ENCODE measurements around the gene SLC26A6. TPM values are rescaled to one million over a fixed set of nuclear protein-coding genes. Genes with fewer than 3 reads are reported as not detected.

SLC26A6 gene
- total RNA-seq, 2 donors from 2014 or later, result 38.3 to 110 TPM

- Mint-ChIP-seq H3K36me3 (peaks cover 11 to 13% of the 10 kb centered on the region in 2 donors), H3K9me3 (peaks cover 0 to 3% of the 10 kb centered on the region in 2 donors), H3K27ac (peak overlapping the region; percentile 84 to 98)
- DNase-seq (ENCODE audit: low spot score in 2 of 2) (peak; percentile 92 to 96), ATAC-seq (peak; percentile 90)
These were observed 28.4 kb upstream of the SLC26A6 start for GRCh38 chr3:48663489-48664312.

GRCh38 chr3:48662753-48663488 lies 27.7 kb upstream of the SLC26A6 start, which contains the start of gene CELSR3:
Gene CELSR3 (minus strand): TSS chr3:48662886. CDS start chr3:48662634, 252 bp downstream.
- peak in 1 of 2 donors; percentile 72 for DNase-seq (ENCODE audit: low spot score in 2 of 2)
- Mint-ChIP-seq H3K9me3 (peaks cover 0 to 3% of the 10 kb centered on the region in 2 donors), H3K27ac (peak within 1 kb of the TSS; percentile 84 to 98), H3K36me3 (peaks cover 11 to 13% of the 10 kb centered on the region in 2 donors)
- peak; percentile 10 to 41 for ATAC-seq

- Mint-ChIP-seq H3K9me3 (peaks cover 0 to 3% of the 10 kb centered on the region in 2 donors), H3K27ac (peak overlapping the region in 1 of 2 donors; percentile 35)
These were observed 27.0 kb upstream of the SLC26A6 start for GRCh38 chr3:48662145-48662752.

GRCh38 chr3:48661501-48662144 lies 26.4 kb upstream of the SLC26A6 start:
- H3K36me3 Mint-ChIP-seq, result peaks cover 11 to 22% of the 10 kb centered on the region in 2 donors
- DNase-seq (ENCODE audit: low spot score in 2 of 2), result peak in 1 of 2 donors; percentile 89
- peaks cover 0 to 3% of the 10 kb centered on the region in 2 donors for H3K9me3 Mint-ChIP-seq
- ATAC-seq, result no peak
- H3K27ac Mint-ChIP-seq, result peak overlapping the region in 1 of 2 donors; percentile 35

More at GRCh38 chr3:48662145-48662752, 27.0 kb upstream of the SLC26A6 start:
- ATAC-seq (no peak), DNase-seq (ENCODE audit: low spot score in 2 of 2) (no peak)
- peaks cover 11 to 15% of the 10 kb centered on the region in 2 donors for H3K36me3 Mint-ChIP-seq

- peaks cover 0 to 3% of the 10 kb centered on the region in 2 donors for H3K9me3 Mint-ChIP-seq
- no peak overlapping the region for H3K27ac Mint-ChIP-seq
- peaks cover 11 to 23% of the 10 kb centered on the region in 2 donors for H3K36me3 Mint-ChIP-seq
- no peak for ATAC-seq
- no peak for DNase-seq (ENCODE audit: low spot score in 2 of 2)
These were observed 25.6 kb upstream of the SLC26A6 start for GRCh38 chr3:48660800-48661400.

- H3K36me3 Mint-ChIP-seq, result peaks cover 0 to 18% of the 10 kb centered on the region in 2 donors
- peak; percentile 25 to 67 for DNase-seq (ENCODE audit: low spot score in 2 of 2)
- peaks cover 0 to 3% of the 10 kb centered on the region in 2 donors for H3K9me3 Mint-ChIP-seq
- peak; percentile 0 to 19 for ATAC-seq
- peak overlapping the region in 1 of 2 donors; percentile 88 for H3K27ac Mint-ChIP-seq
These were observed 21.6 kb upstream of the SLC26A6 start for GRCh38 chr3:48656841-48657281.

- peak; percentile 80 to 83 for ATAC-seq
- Mint-ChIP-seq H3K9me3 (peaks cover 0 to 3% of the 10 kb centered on the region in 2 donors), H3K36me3 (peaks cover 0 to 18% of the 10 kb centered on the region in 2 donors), H3K27ac (peak overlapping the region in 1 of 2 donors; percentile 88)
- DNase-seq (ENCODE audit: low spot score in 2 of 2), result peak; percentile 86 to 88
These were observed 21.0 kb upstream of the SLC26A6 start for GRCh38 chr3:48656061-48656840.

GRCh38 chr3:48655606-48656005 lies 20.3 kb upstream of the SLC26A6 start:
- Mint-ChIP-seq H3K36me3 (peaks cover 0 to 18% of the 10 kb centered on the region in 2 donors), H3K9me3 (peaks cover 0 to 3% of the 10 kb centered on the region in 2 donors), H3K27ac (peak overlapping the region; percentile 22 to 88)
- DNase-seq (ENCODE audit: low spot score in 2 of 2), result peak in 1 of 2 donors; percentile 45
- peak; percentile 19 to 41 for ATAC-seq

GRCh38 chr3:48655063-48655462 lies 19.8 kb upstream of the SLC26A6 start:
- ATAC-seq (no peak), DNase-seq (ENCODE audit: low spot score in 2 of 2) (no peak)
- Mint-ChIP-seq H3K27ac (peak overlapping the region; percentile 22 to 88), H3K36me3 (peaks cover 0 to 15% of the 10 kb centered on the region in 2 donors), H3K9me3 (peaks cover 0 to 3% of the 10 kb centered on the region in 2 donors)

- ATAC-seq (no peak), DNase-seq (ENCODE audit: low spot score in 2 of 2) (no peak)
- no peak overlapping the region for H3K27ac Mint-ChIP-seq
- H3K9me3 Mint-ChIP-seq, result no peaks in the 10 kb centered on the region
- H3K36me3 Mint-ChIP-seq, result peaks cover 0 to 10% of the 10 kb centered on the region in 2 donors
These were observed 17.9 kb upstream of the SLC26A6 start for GRCh38 chr3:48652923-48653715.

- Mint-ChIP-seq H3K9me3 (no peaks in the 10 kb centered on the region), H3K36me3 (peaks cover 0 to 3% of the 10 kb centered on the region in 2 donors), H3K27ac (no peak overlapping the region)
- no peak for DNase-seq (ENCODE audit: low spot score in 2 of 2)
- no peak for ATAC-seq
These were observed 16.5 kb upstream of the SLC26A6 start for GRCh38 chr3:48651771-48652170.

- ATAC-seq, result no peak
- no peak for DNase-seq (ENCODE audit: low spot score in 2 of 2)
- Mint-ChIP-seq H3K36me3 (no peaks in the 10 kb centered on the region), H3K27ac (no peak overlapping the region), H3K9me3 (no peaks in the 10 kb centered on the region)
These were observed 15.5 kb upstream of the SLC26A6 start for GRCh38 chr3:48650723-48651122.

- no peaks in the 10 kb centered on the region for H3K36me3 Mint-ChIP-seq
- no peak for DNase-seq (ENCODE audit: low spot score in 2 of 2)
- no peak for ATAC-seq
- H3K27ac Mint-ChIP-seq, result no peak overlapping the region
- H3K9me3 Mint-ChIP-seq, result no peaks in the 10 kb centered on the region
These were observed 13.1 kb upstream of the SLC26A6 start for GRCh38 chr3:48648188-48648850.

- H3K9me3 Mint-ChIP-seq, result no peaks in the 10 kb centered on the region
- ATAC-seq (no peak), DNase-seq (ENCODE audit: low spot score in 2 of 2) (no peak)
- no peak overlapping the region for H3K27ac Mint-ChIP-seq
- H3K36me3 Mint-ChIP-seq, result no peaks in the 10 kb centered on the region
These were observed 12.5 kb upstream of the SLC26A6 start for GRCh38 chr3:48647714-48648113.
